Glutamatergic neuron (in vitro differentiated cells): ENCODE results near the gene OR5K1. TPM values are rescaled to one million over a fixed set of nuclear protein-coding genes. Genes with fewer than 3 reads are reported as not detected.

Experiments used
- DNase-seq: peaks from one replicate; pipeline ENCODE4 v3.0.0; 2022
- H3K27ac Mint-ChIP-seq: one replicate; pipeline ENCODE4 v1.8.0; 2020; ENCODE audit warnings: mild to moderate bottlenecking, mixed read lengths, inconsistent platforms; ENCODE audit not compliant: unreplicated experiment
- H3K27me3 Mint-ChIP-seq: one replicate; pipeline ENCODE4 v1.8.0; 2020; ENCODE audit warnings: mild to moderate bottlenecking, moderate library complexity, mixed read lengths, inconsistent platforms; ENCODE audit not compliant: unreplicated experiment
- H3K36me3 Mint-ChIP-seq: one replicate; pipeline ENCODE4 v1.8.0; 2020; ENCODE audit warnings: mild to moderate bottlenecking, mixed read lengths, inconsistent platforms; ENCODE audit not compliant: unreplicated experiment
- H3K4me1 Mint-ChIP-seq: one replicate; pipeline ENCODE4 v1.8.0; 2020; ENCODE audit warnings: mild to moderate bottlenecking, low read depth, mixed read lengths, inconsistent platforms; ENCODE audit not compliant: unreplicated experiment
- H3K4me3 Mint-ChIP-seq: one replicate; pipeline ENCODE4 v1.8.0; 2020; ENCODE audit warnings: mild to moderate bottlenecking, mixed read lengths, inconsistent platforms; ENCODE audit not compliant: unreplicated experiment
- H3K9me3 Mint-ChIP-seq: one replicate; pipeline ENCODE4 v1.8.0; 2020; ENCODE audit warnings: mild to moderate bottlenecking, moderate library complexity, mixed read lengths, inconsistent platforms; ENCODE audit not compliant: unreplicated experiment
- long read RNA-seq: library from polyadenylated mRNA; unstranded; transcript quantifications from one replicate; pipeline ENCODE4 v2.0.0, GENCODE V29; 2020; ENCODE audit not compliant: unreplicated experiment
- total RNA-seq: library from RNA; stranded (reverse); fragmentation: NEBNext Ultra II Directional; extraction: Animal tissue kit (Norgen Biotek cat#: 25700); gene quantifications from one replicate; pipeline ENCODE4 v1.2.1, GENCODE V29; 2021; ENCODE audit not compliant: unreplicated experiment
- TF ChIP-seq, protein P1 (sequence below): fragments of 200-600 bp; sonication (generic); IDR thresholded peaks from one replicate; pipeline ENCODE4 v1.5.0; 2021; ENCODE audit not compliant: partially characterized antibody, unreplicated experiment

OR5K1 gene
- not detected for total RNA-seq
- long read RNA-seq, result 0 reads

DNA sequence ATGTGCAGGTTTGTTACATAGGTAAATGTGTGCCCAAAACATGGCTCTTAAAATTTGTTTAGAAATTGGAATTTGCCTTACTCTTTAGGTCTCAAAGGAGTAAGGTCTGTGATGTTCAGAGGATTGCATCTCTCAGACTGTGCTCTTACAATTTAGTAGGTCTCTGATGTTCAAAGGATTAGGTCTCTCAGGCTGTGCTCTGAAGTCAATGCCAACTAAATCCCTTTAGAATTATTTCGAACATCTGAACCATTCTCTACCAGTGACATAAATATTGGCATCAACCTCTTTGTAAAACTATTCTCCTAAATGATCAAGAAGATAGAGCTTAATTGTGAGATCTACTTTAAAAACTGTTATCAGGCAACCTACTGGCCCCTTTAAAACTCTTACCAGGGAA lies at the start of gene OR5K1:
TSS of gene OR5K1 (plus strand) at position 301 of the 400 bp plus-strand sequence. CDS start 6,376 bp downstream, outside the sequence.
- Mint-ChIP-seq H3K36me3 (no peaks in the 10 kb centered on the region), H3K4me1 (no peaks in the 10 kb centered on the region), H3K4me3 (no peak within 1 kb of the TSS), H3K27ac (no peak within 1 kb of the TSS), H3K27me3 (no peaks in the 10 kb centered on the region), H3K9me3 (peaks cover 1% of the 10 kb centered on the region)
- DNase-seq, result no peak
- TF ChIP-seq, protein P1, sequence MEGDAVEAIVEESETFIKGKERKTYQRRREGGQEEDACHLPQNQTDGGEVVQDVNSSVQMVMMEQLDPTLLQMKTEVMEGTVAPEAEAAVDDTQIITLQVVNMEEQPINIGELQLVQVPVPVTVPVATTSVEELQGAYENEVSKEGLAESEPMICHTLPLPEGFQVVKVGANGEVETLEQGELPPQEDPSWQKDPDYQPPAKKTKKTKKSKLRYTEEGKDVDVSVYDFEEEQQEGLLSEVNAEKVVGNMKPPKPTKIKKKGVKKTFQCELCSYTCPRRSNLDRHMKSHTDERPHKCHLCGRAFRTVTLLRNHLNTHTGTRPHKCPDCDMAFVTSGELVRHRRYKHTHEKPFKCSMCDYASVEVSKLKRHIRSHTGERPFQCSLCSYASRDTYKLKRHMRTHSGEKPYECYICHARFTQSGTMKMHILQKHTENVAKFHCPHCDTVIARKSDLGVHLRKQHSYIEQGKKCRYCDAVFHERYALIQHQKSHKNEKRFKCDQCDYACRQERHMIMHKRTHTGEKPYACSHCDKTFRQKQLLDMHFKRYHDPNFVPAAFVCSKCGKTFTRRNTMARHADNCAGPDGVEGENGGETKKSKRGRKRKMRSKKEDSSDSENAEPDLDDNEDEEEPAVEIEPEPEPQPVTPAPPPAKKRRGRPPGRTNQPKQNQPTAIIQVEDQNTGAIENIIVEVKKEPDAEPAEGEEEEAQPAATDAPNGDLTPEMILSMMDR, result no peak

- TF ChIP-seq, protein P1, result no peak
- no peak overlapping the region for H3K4me3 Mint-ChIP-seq
- peaks cover 2% of the 10 kb centered on the region for H3K27me3 Mint-ChIP-seq
- no peak for DNase-seq
- H3K36me3 Mint-ChIP-seq, result peaks cover 5% of the 10 kb centered on the region
- H3K4me1 Mint-ChIP-seq, result no peaks in the 10 kb centered on the region
- H3K27ac Mint-ChIP-seq, result no peak overlapping the region
- H3K9me3 Mint-ChIP-seq, result peaks cover 7% of the 10 kb centered on the region
These were observed 30.4 kb upstream of the OR5K1 start for GRCh38 chr3:98432575-98432974.

DNA sequence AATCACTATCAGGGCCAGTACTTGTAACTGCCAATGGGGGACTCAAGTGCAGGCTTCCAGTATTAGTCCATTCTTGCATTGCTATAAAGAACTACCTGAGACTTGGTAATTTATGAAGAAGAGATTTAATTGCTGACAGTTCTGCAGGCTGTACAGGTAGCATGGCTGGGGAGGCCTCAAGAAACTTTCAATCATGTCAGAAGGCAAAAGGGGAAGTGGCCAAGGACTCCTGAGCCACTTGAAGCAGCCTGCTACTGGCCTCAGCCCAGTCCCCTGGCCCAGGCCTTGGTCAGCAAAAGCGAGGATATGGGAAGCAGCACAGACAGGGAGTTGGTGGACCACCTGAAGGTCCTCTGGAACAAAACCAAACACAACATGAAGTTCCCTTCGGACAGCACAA lies 29.2 kb upstream of the OR5K1 start:
- H3K9me3 Mint-ChIP-seq, result peaks cover 6% of the 10 kb centered on the region
- no peak for DNase-seq
- no peak overlapping the region for H3K4me3 Mint-ChIP-seq
- H3K36me3 Mint-ChIP-seq, result peaks cover 5% of the 10 kb centered on the region
- no peaks in the 10 kb centered on the region for H3K4me1 Mint-ChIP-seq
- peaks cover 2% of the 10 kb centered on the region for H3K27me3 Mint-ChIP-seq
- TF ChIP-seq, protein P1, result no peak
- H3K27ac Mint-ChIP-seq, result no peak overlapping the region

DNA sequence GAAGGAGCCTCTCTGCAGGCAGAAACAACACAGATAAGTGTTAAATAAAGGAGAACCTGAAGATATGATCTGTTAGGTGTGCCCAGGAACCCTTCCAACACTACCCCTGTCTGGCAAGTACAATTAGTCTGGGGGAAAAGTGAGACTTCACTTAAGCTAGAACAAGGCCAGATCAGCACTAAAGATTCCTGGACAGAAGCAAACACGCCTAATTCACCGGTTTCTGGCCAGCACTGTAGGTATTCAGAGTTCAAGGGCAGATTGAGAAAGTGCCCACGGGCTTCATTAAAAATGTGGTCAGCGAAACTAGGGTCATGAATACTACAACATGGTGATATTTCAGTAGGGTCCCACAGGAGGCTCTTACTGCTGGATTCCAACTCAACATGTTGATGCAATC lies 28.6 kb upstream of the OR5K1 start:
- Mint-ChIP-seq H3K9me3 (peaks cover 2% of the 10 kb centered on the region), H3K27ac (no peak overlapping the region), H3K4me3 (no peak overlapping the region), H3K27me3 (no peaks in the 10 kb centered on the region), H3K36me3 (no peaks in the 10 kb centered on the region), H3K4me1 (no peaks in the 10 kb centered on the region)
- TF ChIP-seq, protein P1, result no peak
- no peak for DNase-seq

DNA sequence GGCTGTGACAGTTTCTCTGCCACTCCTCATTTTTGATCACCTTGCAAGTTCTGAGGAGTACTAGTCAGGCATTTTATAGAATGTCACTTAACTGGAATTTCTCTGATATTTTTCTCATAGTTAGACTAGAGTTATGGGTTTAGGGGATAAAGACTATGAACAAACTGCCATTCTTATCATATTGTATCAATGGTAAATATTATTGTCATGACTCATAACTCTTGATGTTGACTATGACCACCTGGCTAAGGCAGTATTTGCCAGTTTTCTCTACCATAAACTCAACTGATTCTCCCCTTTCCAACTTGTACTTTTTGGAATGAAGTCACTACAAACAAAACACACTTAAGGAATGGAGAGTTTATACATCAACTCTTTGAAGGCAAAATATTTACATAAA lies 22.7 kb upstream of the OR5K1 start:
- DNase-seq, result no peak
- H3K27ac Mint-ChIP-seq, result no peak overlapping the region
- H3K4me3 Mint-ChIP-seq, result no peak overlapping the region

More for the DNA sequence above, 22.7 kb upstream of the OR5K1 start:
- H3K36me3 Mint-ChIP-seq, result no peaks in the 10 kb centered on the region
- TF ChIP-seq, protein P1, result no peak
- peaks cover 1% of the 10 kb centered on the region for H3K4me1 Mint-ChIP-seq
- H3K27me3 Mint-ChIP-seq, result no peaks in the 10 kb centered on the region
- H3K9me3 Mint-ChIP-seq, result no peaks in the 10 kb centered on the region
